WERI-Rb-1 (cell line): ENCODE results near the gene MTSS2.

Experiments used
- DNase-seq: peaks from one replicate; pipeline ENCODE4 v3.0.0-alpha.2; 2020
- H3K27ac ChIP-seq: fragments of 250-450 bp; sonication (Bioruptor Pico); 2 replicates; pipeline ENCODE4 v1.5.1; 2020; ENCODE audit warnings: mild to moderate bottlenecking, moderate library complexity
- H3K27me3 ChIP-seq: fragments of 250-450 bp; sonication (Bioruptor Pico); 2 replicates; pipeline ENCODE4 v1.5.1; 2021; ENCODE audit warnings: mild to moderate bottlenecking, low read depth, moderate library complexity; ENCODE audit not compliant: insufficient read depth, severe bottlenecking
- H3K36me3 ChIP-seq: fragments of 250-450 bp; sonication (Bioruptor Pico); 2 replicates; pipeline ENCODE4 v1.5.1; 2020; ENCODE audit warnings: mild to moderate bottlenecking, moderate library complexity
- H3K4me3 ChIP-seq: 2 replicates; pipeline ENCODE4 v1.5.1; 2011; ENCODE audit warnings: low read depth, mild to moderate bottlenecking, control low read depth, low read length
- H3K9me3 ChIP-seq: fragments of 250-450 bp; sonication (Bioruptor Pico); 2 replicates; pipeline ENCODE4 v1.5.1; 2021; ENCODE audit warnings: mild to moderate bottlenecking, moderate library complexity; ENCODE audit not compliant: severe bottlenecking
- CTCF ChIP-seq: IDR thresholded peaks from 2 replicates; pipeline ENCODE4 v1.5.1; 2011; ENCODE audit warnings: low read depth, mild to moderate bottlenecking, control low read depth, inconsistent platforms, low read length

The MTSS2 gene

GRCh38 chr16:70681382-70682238, 4.2 kb downstream of the MTSS2 start:
- Histone ChIP-seq H3K27me3 (no peaks in the 10 kb centered on the region), H3K4me3 (no peak overlapping the region), H3K9me3 (no peaks in the 10 kb centered on the region), H3K27ac (peak overlapping the region; percentile 14; the same call in 1 of the 2 replicates), H3K36me3 (peaks cover 50% of the 10 kb centered on the region)
- DNase-seq = no peak
- no peak for TF ChIP-seq CTCF

- H3K4me3 ChIP-seq = no peak overlapping the region
- H3K36me3 ChIP-seq = peaks cover 58% of the 10 kb centered on the region
- H3K27ac ChIP-seq = no peak overlapping the region
- no peak for DNase-seq
- no peaks in the 10 kb centered on the region for H3K27me3 ChIP-seq
- no peak for TF ChIP-seq CTCF
- no peaks in the 10 kb centered on the region for H3K9me3 ChIP-seq
Observed at GRCh38 chr16:70680495-70681381, 5.1 kb downstream of the MTSS2 start.

GRCh38 chr16:70679671-70680494, 6.0 kb downstream of the MTSS2 start:
- Histone ChIP-seq H3K27ac (no peak overlapping the region), H3K4me3 (no peak overlapping the region), H3K9me3 (no peaks in the 10 kb centered on the region), H3K36me3 (peaks cover 66% of the 10 kb centered on the region), H3K27me3 (no peaks in the 10 kb centered on the region)
- no peak for DNase-seq
- peak; percentile 74 for TF ChIP-seq CTCF

GRCh38 chr16:70678898-70679670, 6.8 kb downstream of the MTSS2 start:
- H3K36me3 ChIP-seq = peaks cover 72% of the 10 kb centered on the region
- no peaks in the 10 kb centered on the region for H3K9me3 ChIP-seq
- H3K27me3 ChIP-seq = no peaks in the 10 kb centered on the region
- no peak for DNase-seq
- H3K27ac ChIP-seq = no peak overlapping the region
- TF ChIP-seq CTCF = no peak
- H3K4me3 ChIP-seq = no peak overlapping the region
